HG02571 (cell line): ENCODE measurements around the gene VPS33B.
"Not testable (repeated sequence)": the region's sequence is repeated elsewhere in the genome, so short reads cannot be mapped to it uniquely, and the experiment has no call there.

Experiments
- ATAC-seq: cut with Tn5 transposase; IDR thresholded peaks from one replicate; pipeline ENCODE4 v1.9.1; 2021; ENCODE audit warnings: mild to moderate bottlenecking, moderate library complexity; ENCODE audit not compliant: unreplicated experiment

VPS33B gene

DNA sequence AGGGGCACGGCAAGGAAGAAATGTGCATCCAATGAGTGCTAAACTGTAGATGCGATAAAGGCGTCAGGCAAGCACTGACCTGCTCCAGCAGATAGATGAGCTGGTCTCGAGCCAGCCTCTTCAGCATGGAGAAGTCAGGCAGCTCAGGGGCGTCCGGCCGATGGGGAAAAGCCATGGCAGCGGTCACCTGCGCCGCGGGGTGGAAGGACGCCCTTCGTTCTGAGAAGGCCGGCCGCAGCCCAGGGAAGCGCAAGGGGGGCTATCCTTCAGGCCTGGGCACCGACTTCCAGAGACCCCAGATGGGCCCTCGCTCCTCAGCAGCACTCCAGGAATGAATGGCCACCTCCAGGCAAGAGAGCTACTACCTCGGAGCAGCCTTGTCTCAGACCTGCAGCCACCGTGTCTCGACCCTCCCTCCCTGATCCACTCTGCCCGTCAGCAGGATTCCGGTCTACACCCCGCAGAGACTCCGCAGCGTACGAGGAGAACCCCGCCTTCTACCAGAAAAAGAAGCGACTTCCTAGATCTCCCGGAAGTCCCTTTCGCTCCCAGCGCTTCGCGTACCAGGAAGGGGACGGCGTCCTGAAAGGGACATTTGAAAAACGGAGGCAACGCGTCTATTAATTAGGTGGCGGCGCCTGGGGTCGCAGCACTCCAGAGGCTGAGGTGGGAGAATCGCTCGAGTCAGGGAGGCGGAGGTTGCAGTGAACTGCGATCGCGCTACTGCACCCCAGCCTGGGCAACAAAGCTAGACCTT is at the start of gene VPS33B:
Gene VPS33B (minus strand): TSS at position 520 of the 757 bp plus-strand sequence. CDS start 345 bp downstream, at position 175.
- ATAC-seq: peak; percentile 62

DNA sequence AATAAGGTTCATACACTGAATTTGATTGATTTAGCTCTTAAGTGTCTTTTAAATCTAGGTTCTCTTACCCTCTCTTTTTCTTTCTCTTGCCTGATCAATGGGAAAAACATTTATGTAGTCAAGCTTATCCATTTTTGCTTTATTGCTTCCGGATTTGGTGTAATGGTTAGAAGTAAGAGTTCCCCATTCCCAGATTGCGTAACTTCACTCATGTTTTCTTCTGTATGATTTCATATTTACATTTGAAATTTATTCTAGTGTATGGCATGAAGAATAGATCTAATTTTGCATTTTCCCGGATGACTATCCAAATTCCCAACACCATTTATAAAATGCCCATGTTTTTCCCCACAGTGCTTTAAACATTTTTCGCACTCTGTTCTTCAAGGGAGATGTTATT is 49.8 kb upstream of the VPS33B start:
- ATAC-seq: no peak

- no peak for ATAC-seq
Measured at GRCh38 chr15:91070872-91071271, 48.5 kb upstream of the VPS33B start.

- ATAC-seq: no peak
Measured at GRCh38 chr15:91068966-91069365, 46.6 kb upstream of the VPS33B start.

DNA sequence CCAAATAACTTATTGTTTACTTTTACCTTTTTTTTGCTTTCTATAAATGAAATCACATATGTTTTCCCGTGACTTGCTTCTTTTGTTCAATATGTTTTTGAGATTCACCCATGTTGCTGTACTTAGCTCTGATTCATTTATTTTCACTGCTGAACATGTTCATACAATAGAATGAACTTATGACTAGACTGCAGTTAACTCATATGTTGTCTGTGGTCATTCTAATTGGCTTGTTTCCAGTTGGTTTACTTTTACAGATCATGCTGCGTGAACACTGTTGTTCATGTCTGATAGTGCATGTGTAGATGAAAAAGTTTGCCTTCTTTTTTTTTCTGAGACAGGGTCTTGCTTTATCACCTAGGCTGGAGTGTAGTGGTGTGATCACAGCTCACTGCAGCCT is 46.0 kb upstream of the VPS33B start:
- ATAC-seq: no peak

DNA sequence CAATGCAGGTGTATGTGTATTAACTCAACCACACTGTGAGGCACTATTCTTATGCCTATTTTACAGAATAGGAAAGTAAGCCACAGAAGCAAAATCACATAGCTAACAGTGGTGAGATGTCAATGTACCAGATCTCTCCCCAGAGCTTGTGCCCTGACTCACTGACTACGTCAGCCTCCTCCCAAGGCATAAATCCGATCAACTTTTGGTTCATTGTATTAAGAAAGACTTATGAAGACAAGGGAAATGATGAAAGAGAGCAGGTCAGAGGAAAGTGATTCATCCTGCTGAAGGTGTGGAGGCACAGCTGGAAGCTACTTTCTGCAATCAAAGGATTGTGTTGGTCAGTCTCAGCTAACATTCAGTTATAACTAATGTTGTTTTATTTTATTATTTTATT is 44.6 kb upstream of the VPS33B start:
- ATAC-seq: no peak

GRCh38 chr15:91065505-91065904 is 43.1 kb upstream of the VPS33B start:
- no peak for ATAC-seq

DNA sequence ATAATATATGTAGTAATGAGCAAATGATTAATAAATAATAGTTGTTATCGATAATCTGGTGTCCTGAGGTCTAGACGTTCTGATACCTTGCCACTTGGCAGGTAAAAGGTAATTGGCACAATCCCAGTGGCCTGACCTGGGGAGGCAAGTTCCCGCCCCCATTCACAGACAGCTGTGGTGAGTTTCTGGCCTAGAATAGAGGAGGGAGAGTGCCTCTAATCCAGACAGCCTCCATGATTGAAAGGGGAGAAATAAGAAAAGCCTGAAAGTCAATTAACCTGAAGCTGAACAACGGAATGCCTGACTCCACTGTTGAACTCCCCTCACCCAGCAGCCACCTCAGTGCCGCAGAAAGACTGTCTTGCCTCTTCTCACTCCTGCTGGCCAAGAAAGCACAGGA is 39.6 kb upstream of the VPS33B start:
- no peak for ATAC-seq

- no peak for ATAC-seq
Measured at GRCh38 chr15:91061230-91061629, 38.8 kb upstream of the VPS33B start.

DNA sequence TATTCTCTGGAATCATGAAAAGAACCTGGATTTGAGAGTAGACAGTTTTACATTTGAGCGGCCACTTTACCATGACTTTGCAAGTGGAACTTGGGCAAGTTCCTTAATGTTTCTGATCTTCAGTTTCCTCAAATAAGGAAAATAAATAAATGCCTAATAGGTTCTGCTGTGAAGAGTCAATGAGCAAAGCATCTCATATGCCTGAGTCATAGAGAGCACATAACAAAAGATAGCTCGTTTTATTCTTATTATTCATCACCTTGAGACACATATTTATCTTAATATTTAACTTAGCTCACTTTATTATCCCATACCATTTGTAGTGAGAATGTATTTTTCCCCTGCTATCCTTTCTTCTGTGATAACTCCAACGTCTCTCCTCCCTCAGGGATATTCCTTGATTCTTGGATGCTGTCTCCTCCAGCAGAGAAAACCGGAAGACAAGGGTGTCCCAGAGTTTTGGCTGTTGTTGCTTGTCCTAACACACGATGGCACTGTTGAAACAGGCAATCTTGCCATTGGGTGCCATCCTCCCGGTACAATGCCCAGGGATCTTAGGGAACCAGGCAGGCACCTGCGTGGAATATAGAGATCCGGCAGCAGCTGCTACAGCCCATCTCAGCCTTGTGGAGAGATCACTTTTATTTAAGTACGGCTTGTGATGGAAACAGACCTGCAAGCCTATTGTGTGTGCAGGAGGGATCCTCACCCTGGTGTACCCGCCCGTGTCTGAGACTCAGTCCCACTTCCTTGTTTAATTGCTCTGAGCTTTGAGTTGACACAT is 33.3 kb upstream of the VPS33B start:
- no peak for ATAC-seq

DNA sequence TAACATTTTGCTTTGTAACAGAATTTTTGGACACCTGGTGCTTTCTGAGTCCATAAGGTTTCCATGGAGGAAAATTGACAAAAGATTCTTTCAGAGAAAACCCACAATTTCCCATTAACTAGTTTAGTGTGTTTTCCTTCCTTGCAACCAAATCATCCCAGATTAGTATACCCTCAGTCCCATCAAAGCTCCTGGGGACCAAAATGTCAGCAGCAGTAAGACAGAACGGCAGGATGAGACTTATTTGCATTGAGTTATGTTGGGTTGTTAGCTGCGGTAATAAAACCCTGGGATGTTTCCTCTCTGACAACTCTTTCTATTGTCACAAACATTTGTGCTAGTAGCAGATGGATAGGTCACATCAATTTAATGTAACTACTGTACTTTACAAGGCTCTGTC is 32.4 kb upstream of the VPS33B start:
- ATAC-seq: no peak

GRCh38 chr15:91051248-91051647 is 28.9 kb upstream of the VPS33B start:
- ATAC-seq: no peak

- ATAC-seq: peak; percentile 12
Measured at GRCh38 chr15:91050128-91050455, 27.7 kb upstream of the VPS33B start.

DNA sequence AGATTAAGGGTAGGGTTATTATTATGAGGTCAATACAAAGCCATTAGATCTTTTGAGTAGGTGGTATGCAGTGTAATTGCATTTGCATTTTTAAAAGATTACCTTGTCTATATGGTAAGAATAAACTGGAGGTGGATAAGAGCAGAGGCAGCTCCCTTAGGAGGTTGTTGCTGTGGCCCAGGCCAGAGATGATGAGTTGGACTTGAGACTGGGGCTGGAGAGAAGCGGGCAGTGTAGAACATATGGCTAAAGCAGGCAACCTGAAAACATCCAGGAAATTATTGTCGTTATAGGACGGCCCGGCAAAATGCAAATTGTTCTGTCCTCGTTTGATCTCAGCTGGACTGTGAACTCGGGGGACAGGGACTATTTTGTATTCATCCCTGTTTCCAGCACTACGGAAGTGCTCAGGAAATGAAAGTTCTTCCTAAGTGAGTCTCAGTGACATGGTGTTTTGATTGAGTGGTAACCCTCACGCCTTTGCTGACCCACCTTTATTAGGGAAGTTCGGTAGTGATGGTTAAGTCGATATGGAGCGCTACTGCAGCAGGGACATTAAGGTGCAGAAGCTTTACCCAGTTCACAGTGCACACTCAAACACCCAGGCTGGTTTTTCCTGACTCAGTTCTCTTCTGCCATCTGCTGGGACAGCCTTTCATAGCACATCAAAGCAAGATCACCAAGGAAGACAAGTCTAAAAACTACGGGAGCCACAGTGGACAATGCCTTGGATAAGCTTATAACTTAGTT is 27.2 kb upstream of the VPS33B start:
- peak; percentile 88 for ATAC-seq

DNA sequence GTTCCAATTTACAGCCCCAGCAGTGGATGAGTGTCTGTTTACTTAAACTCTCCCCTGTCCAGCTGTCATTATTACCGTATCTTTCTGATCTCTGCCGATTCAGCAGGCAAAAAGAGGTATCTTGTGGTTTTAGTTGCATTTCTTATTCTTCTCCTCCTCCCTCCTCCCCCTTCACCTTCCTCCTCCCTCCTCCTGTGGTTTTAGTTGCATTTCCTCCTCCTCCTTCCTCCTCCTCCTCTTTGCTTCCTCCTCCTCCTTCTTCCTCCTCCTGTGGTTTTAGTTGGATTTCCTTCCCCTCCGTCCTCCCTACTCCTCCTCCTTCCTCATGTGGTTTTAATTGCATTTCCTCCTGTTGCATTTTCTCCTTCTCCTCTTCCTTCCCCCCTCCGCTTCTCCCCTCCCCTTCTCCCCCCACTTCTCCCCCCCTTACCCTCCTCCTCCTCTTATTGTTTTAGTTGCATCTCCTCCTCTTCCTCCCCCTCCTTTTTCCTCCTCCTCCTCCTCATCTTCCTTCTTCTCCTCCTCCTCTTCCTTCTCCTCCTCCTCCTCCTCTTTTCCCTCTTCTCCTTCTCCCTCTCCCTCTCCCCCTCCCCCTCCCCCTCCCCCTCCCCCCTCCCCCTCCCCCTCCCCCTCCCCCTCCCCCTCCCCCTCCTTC is 25.3 kb upstream of the VPS33B start:
- ATAC-seq: no peak

GRCh38 chr15:91046056-91046455 is 23.7 kb upstream of the VPS33B start:
- not testable (repeated sequence) for ATAC-seq

DNA sequence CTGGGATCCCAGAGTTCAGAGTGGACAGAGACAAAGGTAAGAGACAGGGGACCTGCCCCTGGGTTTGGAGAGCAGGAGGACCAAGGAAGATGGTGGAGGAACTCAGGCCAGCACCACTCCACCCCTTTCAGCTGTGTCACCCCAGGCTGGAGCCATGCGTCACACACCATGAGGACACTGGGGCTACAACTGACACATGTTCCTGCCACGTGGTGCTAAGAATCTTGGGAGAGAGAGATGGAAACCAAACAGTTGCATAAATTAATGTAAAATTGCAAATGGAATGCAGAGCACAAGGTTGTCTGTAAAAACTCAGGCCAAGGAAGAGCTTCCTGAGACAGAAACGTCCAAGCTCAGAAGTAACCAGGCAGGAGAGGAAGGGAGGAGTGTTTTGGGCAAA is 22.7 kb upstream of the VPS33B start:
- no peak for ATAC-seq

DNA sequence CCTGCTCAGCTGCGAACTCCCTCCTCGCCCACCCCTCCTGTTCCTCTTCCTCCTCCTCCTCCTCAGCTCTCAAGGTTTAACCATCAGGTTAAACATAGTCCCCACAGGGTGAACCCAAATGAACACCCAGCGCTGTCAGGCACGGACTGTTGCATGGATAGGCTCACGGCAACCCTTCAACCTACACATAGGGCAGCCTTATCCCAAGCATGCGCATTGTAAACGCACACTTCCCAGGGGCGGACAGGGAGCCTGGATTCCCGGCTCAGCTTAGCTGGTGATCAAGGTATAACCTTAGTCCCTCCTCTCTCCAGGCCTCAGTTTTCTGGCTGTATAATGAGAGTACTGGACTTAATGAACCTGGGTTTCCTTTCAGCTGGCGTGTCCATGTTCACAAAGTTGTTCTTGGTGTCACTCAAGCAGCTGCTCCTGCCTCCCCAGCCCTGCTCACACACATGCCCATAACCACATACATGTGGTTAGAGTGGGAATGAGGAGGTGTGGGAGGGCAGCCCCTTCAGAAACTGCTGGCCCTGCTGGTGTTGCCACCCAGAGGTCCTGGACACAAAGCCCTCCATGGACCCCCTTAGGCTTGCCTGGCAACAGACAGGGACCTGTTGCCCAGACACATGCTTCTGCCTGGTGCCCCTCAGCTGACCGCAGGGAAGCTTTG is 20.9 kb upstream of the VPS33B start:
- no peak for ATAC-seq

- no peak for ATAC-seq
Measured at GRCh38 chr15:91040856-91041255, 18.5 kb upstream of the VPS33B start.

DNA sequence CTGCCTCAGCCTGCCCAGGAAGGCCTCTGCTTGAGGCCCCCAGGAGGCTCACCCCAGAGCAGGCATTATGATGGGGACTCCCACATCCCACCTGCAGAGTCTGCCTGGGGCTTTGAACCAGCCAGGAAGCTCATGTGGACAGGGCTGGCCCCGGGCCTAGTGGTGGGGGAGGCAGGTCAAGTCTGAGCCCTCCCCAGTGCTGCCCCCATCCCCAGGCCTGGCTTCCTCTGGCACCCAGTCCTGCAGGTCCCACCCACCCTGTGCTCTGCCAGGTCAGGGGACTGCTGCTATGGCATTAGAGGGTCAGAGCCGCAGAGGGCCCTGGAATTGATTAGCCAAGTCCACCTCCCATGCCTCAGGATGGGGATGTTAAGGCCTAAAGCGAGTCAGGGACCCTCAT is 17.6 kb upstream of the VPS33B start:
- no peak for ATAC-seq
